ENCODE data around the gene PRKD2.

DNA sequence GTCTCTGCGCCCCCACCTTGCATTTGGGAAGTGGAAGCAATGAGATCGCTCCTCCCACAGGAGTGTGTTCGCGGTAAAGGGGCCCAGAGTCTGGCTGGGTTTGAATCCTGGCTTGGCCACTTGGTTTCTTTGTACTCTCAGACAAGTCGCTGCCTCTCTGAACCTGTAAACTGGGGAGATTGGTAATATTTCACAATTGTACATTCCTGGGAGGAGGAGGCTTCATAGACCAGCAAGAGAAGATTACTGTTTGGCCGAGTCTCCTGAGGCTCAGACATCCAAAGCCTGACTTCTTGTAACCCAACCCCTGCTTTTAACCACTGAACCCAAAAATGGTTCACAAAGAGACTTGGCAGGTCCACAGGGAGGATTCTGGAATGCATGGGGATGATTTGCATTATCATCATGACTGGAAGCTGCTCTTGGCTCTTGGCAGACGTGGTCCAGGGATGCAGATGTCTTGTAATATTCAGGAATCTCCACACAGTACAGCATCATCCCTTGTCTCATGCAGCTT is 43.0 kb upstream of the PRKD2 start:
- TF ChIP-seq, protein P1, sequence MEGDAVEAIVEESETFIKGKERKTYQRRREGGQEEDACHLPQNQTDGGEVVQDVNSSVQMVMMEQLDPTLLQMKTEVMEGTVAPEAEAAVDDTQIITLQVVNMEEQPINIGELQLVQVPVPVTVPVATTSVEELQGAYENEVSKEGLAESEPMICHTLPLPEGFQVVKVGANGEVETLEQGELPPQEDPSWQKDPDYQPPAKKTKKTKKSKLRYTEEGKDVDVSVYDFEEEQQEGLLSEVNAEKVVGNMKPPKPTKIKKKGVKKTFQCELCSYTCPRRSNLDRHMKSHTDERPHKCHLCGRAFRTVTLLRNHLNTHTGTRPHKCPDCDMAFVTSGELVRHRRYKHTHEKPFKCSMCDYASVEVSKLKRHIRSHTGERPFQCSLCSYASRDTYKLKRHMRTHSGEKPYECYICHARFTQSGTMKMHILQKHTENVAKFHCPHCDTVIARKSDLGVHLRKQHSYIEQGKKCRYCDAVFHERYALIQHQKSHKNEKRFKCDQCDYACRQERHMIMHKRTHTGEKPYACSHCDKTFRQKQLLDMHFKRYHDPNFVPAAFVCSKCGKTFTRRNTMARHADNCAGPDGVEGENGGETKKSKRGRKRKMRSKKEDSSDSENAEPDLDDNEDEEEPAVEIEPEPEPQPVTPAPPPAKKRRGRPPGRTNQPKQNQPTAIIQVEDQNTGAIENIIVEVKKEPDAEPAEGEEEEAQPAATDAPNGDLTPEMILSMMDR (IDR thresholded peaks at IDR 0.05): no peak
- TF ChIP-seq POLR2A (IDR thresholded peaks at IDR 0.05): no peak
